ENCODE measurements around the gene PHACTR2.

DNA sequence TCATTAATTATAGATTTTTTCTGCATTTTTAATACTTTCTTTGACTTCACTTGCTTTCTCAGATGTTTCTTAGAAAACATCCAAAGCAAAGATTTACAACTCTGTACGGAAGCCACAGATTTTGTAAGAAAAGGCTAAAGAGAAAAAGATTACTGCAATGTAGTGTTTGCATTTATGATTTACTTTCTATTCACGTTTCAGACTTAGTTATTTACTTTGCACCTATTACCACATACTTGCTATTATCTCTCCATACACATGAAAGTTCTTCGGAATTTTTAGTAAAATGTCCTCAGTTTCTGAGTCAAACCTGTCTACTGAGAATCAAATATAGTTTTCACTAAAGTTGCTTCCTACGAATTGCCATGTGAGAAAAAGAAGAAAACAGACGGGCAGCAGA lies 22.2 kb upstream of the PHACTR2 start:
- no peak for TF ChIP-seq TAF1 (conservative IDR thresholded peaks at IDR 0.05)
- no peak for TF ChIP-seq GABPA (IDR thresholded peaks at IDR 0.05 in 1 of 2, conservative IDR thresholded peaks at IDR 0.05 in 1 of 2)
- TF ChIP-seq, protein P1, sequence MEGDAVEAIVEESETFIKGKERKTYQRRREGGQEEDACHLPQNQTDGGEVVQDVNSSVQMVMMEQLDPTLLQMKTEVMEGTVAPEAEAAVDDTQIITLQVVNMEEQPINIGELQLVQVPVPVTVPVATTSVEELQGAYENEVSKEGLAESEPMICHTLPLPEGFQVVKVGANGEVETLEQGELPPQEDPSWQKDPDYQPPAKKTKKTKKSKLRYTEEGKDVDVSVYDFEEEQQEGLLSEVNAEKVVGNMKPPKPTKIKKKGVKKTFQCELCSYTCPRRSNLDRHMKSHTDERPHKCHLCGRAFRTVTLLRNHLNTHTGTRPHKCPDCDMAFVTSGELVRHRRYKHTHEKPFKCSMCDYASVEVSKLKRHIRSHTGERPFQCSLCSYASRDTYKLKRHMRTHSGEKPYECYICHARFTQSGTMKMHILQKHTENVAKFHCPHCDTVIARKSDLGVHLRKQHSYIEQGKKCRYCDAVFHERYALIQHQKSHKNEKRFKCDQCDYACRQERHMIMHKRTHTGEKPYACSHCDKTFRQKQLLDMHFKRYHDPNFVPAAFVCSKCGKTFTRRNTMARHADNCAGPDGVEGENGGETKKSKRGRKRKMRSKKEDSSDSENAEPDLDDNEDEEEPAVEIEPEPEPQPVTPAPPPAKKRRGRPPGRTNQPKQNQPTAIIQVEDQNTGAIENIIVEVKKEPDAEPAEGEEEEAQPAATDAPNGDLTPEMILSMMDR (IDR thresholded peaks at IDR 0.05; ENCODE audit: low read depth, low read length, missing input control), result no peak
- TF ChIP-seq, protein P2, sequence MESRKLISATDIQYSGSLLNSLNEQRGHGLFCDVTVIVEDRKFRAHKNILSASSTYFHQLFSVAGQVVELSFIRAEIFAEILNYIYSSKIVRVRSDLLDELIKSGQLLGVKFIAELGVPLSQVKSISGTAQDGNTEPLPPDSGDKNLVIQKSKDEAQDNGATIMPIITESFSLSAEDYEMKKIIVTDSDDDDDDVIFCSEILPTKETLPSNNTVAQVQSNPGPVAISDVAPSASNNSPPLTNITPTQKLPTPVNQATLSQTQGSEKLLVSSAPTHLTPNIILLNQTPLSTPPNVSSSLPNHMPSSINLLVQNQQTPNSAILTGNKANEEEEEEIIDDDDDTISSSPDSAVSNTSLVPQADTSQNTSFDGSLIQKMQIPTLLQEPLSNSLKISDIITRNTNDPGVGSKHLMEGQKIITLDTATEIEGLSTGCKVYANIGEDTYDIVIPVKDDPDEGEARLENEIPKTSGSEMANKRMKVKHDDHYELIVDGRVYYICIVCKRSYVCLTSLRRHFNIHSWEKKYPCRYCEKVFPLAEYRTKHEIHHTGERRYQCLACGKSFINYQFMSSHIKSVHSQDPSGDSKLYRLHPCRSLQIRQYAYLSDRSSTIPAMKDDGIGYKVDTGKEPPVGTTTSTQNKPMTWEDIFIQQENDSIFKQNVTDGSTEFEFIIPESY (IDR thresholded peaks at IDR 0.05), result no peak
- no peak for TF ChIP-seq RAD21 (IDR thresholded peaks at IDR 0.05)
- TF ChIP-seq EGR1 (IDR thresholded peaks at IDR 0.05; ENCODE audit: low read depth in 2 of 2), result no peak
- TF ChIP-seq MAX (IDR thresholded peaks at IDR 0.05), result no peak
- TF ChIP-seq, protein P3, sequence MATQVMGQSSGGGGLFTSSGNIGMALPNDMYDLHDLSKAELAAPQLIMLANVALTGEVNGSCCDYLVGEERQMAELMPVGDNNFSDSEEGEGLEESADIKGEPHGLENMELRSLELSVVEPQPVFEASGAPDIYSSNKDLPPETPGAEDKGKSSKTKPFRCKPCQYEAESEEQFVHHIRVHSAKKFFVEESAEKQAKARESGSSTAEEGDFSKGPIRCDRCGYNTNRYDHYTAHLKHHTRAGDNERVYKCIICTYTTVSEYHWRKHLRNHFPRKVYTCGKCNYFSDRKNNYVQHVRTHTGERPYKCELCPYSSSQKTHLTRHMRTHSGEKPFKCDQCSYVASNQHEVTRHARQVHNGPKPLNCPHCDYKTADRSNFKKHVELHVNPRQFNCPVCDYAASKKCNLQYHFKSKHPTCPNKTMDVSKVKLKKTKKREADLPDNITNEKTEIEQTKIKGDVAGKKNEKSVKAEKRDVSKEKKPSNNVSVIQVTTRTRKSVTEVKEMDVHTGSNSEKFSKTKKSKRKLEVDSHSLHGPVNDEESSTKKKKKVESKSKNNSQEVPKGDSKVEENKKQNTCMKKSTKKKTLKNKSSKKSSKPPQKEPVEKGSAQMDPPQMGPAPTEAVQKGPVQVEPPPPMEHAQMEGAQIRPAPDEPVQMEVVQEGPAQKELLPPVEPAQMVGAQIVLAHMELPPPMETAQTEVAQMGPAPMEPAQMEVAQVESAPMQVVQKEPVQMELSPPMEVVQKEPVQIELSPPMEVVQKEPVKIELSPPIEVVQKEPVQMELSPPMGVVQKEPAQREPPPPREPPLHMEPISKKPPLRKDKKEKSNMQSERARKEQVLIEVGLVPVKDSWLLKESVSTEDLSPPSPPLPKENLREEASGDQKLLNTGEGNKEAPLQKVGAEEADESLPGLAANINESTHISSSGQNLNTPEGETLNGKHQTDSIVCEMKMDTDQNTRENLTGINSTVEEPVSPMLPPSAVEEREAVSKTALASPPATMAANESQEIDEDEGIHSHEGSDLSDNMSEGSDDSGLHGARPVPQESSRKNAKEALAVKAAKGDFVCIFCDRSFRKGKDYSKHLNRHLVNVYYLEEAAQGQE (IDR thresholded peaks at IDR 0.05), result no peak
- no peak for TF ChIP-seq YY1 (IDR thresholded peaks at IDR 0.05)
- TF ChIP-seq RXRA (IDR thresholded peaks at IDR 0.05), result no peak
